ENCODE results near the gene PPARA. TPM values are rescaled to one million over a fixed set of nuclear protein-coding genes. Genes with fewer than 3 reads are reported as not detected.

Gene PPARA
- total RNA-seq, 1 donor from 2014 or later: 8.4 TPM

DNA sequence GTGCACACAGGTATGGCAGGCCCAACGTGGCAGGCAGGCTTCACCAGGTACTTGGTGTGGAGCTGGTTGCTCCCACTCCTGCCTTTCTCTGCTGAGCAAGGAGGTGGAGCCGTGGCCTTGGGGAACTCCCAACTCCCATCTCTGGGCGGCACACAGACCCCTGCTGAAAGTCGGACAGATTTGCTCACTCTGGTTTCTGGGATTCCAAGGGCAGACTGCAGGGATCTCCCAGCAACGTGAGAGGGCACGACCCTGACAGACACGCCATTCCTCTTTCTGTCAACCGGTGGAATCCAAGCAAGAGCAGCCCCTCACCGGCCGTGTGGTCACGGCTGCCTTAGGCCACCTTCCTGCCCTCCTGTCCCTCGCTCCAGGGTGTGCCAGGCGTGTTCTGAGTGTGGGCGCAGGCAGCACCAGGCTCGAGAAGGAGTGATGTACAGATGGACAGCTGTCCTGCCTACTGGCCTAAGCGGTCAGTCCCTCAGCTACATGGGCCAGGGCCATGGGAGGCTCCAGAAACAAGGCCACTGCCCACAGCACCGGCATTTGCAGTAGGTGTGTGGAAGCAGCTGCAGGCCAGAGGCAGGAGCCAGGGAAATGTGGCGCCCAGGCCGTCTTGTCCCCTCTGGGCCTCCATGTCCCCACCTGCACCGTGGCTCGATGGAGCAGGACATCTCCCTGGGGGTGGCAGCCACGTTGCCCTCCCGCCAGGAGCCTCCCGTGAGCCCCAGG lies 13.7 kb upstream of the PPARA start:
- DNase-seq (ENCODE audit: low read depth): no peak
- H3K4me2 ChIP-seq (ENCODE audit: low read length): no peak overlapping the region
- FAIRE-seq: no peak
- Mint-ChIP-seq H3K36me3 (ENCODE audit: low read depth, unreplicated experiment) (no peaks in the 10 kb centered on the region), H3K4me1 (ENCODE audit: low read depth, unreplicated experiment) (peaks cover 2% of the 10 kb centered on the region), H3K27ac (ENCODE audit: unreplicated experiment) (no peak overlapping the region), H3K27me3 (ENCODE audit: low read depth, unreplicated experiment) (peaks cover 16% of the 10 kb centered on the region), H3K4me3 (ENCODE audit: unreplicated experiment) (no peak overlapping the region), H3K9me3 (ENCODE audit: unreplicated experiment) (peaks cover 4% of the 10 kb centered on the region)
- no peak overlapping the region for H2AFZ ChIP-seq (ENCODE audit: low read depth, low read length)
- H3K27ac ChIP-seq (ENCODE audit: low read depth, low read length): no peak overlapping the region
- TF ChIP-seq EZH2 (IDR thresholded peaks at IDR 0.05; ENCODE audit: insufficient read depth, low read length): no peak
- TF ChIP-seq, protein P1, sequence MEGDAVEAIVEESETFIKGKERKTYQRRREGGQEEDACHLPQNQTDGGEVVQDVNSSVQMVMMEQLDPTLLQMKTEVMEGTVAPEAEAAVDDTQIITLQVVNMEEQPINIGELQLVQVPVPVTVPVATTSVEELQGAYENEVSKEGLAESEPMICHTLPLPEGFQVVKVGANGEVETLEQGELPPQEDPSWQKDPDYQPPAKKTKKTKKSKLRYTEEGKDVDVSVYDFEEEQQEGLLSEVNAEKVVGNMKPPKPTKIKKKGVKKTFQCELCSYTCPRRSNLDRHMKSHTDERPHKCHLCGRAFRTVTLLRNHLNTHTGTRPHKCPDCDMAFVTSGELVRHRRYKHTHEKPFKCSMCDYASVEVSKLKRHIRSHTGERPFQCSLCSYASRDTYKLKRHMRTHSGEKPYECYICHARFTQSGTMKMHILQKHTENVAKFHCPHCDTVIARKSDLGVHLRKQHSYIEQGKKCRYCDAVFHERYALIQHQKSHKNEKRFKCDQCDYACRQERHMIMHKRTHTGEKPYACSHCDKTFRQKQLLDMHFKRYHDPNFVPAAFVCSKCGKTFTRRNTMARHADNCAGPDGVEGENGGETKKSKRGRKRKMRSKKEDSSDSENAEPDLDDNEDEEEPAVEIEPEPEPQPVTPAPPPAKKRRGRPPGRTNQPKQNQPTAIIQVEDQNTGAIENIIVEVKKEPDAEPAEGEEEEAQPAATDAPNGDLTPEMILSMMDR (IDR thresholded peaks at IDR 0.05; ENCODE audit: insufficient read depth, low read depth, low read length): no peak
- no peak overlapping the region for H3K4me3 ChIP-seq (ENCODE audit: insufficient read depth, low read depth, low read length)
- no peaks in the 10 kb centered on the region for H3K36me3 ChIP-seq (ENCODE audit: insufficient read depth, low read length)
- H3K79me2 ChIP-seq (ENCODE audit: insufficient read depth, low read length): no peaks in the 10 kb centered on the region
- H4K20me1 ChIP-seq (ENCODE audit: insufficient read depth, low read length): no peaks in the 10 kb centered on the region
- H3K4me1 ChIP-seq (ENCODE audit: insufficient read depth, low read length): no peaks in the 10 kb centered on the region
- no peaks in the 10 kb centered on the region for H3K9me3 ChIP-seq (ENCODE audit: insufficient read depth, low read depth, low read length)
- no peaks in the 10 kb centered on the region for H3K27me3 ChIP-seq (ENCODE audit: insufficient read depth, low read length)
- H3K9ac ChIP-seq (ENCODE audit: low read length): no peak overlapping the region

DNA sequence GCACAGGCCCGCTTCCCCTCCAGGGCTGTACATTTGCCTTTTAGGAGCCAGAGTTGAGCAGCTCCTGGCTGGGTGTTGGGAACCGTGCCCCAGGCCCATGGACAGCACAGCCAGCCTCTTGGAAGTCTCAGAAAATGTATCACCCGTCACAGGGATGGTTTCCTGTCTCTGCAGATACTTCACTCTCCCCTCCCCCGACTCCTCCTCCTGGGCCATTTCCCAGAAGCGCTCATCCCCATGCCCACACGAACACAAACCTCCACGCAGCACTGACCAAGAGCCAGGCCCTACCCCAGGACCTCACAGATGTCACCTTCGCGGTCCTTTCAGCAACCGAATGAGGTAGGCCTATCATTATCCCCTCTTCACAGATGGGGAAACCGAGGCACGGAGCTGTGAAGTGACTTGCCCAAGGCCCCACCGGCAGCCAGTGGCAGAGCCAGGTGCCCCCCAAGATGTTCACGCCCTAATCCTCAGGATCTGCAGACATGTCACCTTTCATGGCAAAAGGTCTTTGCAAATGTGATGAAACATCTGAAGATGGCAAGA lies 13.0 kb upstream of the PPARA start:
- Histone ChIP-seq H3K27me3 (ENCODE audit: insufficient read depth, low read length) (no peaks in the 10 kb centered on the region), H3K27ac (ENCODE audit: low read depth, low read length) (no peak overlapping the region), H3K36me3 (ENCODE audit: insufficient read depth, low read length) (no peaks in the 10 kb centered on the region), H3K4me1 (ENCODE audit: insufficient read depth, low read length) (no peaks in the 10 kb centered on the region), H3K4me2 (ENCODE audit: low read length) (no peak overlapping the region), H3K9me3 (ENCODE audit: insufficient read depth, low read depth, low read length) (no peaks in the 10 kb centered on the region), H2AFZ (ENCODE audit: low read depth, low read length) (no peak overlapping the region), H3K9ac (ENCODE audit: low read length) (no peak overlapping the region), H4K20me1 (ENCODE audit: insufficient read depth, low read length) (no peaks in the 10 kb centered on the region), H3K4me3 (ENCODE audit: insufficient read depth, low read depth, low read length) (no peak overlapping the region), H3K79me2 (ENCODE audit: insufficient read depth, low read length) (no peaks in the 10 kb centered on the region)
- no peak overlapping the region for H3K4me3 Mint-ChIP-seq (ENCODE audit: unreplicated experiment)
- H3K4me1 Mint-ChIP-seq (ENCODE audit: low read depth, unreplicated experiment): peaks cover 2% of the 10 kb centered on the region
- DNase-seq (ENCODE audit: low read depth): no peak
- peaks cover 15% of the 10 kb centered on the region for H3K27me3 Mint-ChIP-seq (ENCODE audit: low read depth, unreplicated experiment)
- peaks cover 4% of the 10 kb centered on the region for H3K9me3 Mint-ChIP-seq (ENCODE audit: unreplicated experiment)
- TF ChIP-seq EZH2 (IDR thresholded peaks at IDR 0.05; ENCODE audit: insufficient read depth, low read length): no peak
- TF ChIP-seq, protein P1 (IDR thresholded peaks at IDR 0.05; ENCODE audit: insufficient read depth, low read depth, low read length): no peak
- H3K36me3 Mint-ChIP-seq (ENCODE audit: low read depth, unreplicated experiment): no peaks in the 10 kb centered on the region
- FAIRE-seq: no peak
- H3K27ac Mint-ChIP-seq (ENCODE audit: unreplicated experiment): no peak overlapping the region

Data from astrocyte (in vitro differentiated cells and primary cell).